ENCODE results near the gene ZNF738.

DNA sequence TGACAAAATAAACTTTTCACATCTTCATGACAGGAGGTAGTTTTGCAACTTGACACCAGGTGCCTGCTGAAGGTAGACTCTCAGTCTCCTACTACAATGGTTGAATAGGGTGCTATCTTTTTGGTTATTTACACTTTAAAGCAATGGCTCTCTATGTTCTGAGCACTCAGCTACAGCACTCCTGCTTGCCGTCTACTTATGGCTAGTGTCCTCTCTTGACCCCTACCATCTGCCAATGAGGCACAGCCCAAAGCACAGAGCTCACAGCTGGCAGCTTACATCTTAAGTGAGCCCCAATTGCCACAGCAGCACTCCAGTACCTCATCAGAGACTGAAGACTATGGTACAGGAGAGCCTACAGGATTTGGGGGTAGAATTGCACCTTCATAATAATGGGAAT is 41.0 kb upstream of the ZNF738 start:
- TF ChIP-seq, protein P1, sequence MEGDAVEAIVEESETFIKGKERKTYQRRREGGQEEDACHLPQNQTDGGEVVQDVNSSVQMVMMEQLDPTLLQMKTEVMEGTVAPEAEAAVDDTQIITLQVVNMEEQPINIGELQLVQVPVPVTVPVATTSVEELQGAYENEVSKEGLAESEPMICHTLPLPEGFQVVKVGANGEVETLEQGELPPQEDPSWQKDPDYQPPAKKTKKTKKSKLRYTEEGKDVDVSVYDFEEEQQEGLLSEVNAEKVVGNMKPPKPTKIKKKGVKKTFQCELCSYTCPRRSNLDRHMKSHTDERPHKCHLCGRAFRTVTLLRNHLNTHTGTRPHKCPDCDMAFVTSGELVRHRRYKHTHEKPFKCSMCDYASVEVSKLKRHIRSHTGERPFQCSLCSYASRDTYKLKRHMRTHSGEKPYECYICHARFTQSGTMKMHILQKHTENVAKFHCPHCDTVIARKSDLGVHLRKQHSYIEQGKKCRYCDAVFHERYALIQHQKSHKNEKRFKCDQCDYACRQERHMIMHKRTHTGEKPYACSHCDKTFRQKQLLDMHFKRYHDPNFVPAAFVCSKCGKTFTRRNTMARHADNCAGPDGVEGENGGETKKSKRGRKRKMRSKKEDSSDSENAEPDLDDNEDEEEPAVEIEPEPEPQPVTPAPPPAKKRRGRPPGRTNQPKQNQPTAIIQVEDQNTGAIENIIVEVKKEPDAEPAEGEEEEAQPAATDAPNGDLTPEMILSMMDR (IDR thresholded peaks at IDR 0.05), result no peak
- TF ChIP-seq POLR2A (IDR thresholded peaks at IDR 0.05), result no peak

Measured in prostate gland (tissue), 2 donors.